GM12865 (cell line): ENCODE measurements around the gene MFGE8.

Source experiments
- DNase-seq: peaks from one replicate; pipeline ENCODE4 v3.0.0; 2010; ENCODE audit warnings: low read depth
- H3K4me3 ChIP-seq: 2 replicates; pipeline ENCODE4 v1.5.1; 2011; ENCODE audit warnings: mild to moderate bottlenecking, low read depth, low read length, control low read depth
- TF ChIP-seq, protein P1 (sequence below): IDR thresholded peaks from 2 replicates; pipeline ENCODE4 v1.5.1; 2011; ENCODE audit warnings: low read length, control low read depth, low read depth, inconsistent platforms; ENCODE audit not compliant: insufficient read depth; ENCODE audit errors: missing control alignments

The MFGE8 gene

DNA sequence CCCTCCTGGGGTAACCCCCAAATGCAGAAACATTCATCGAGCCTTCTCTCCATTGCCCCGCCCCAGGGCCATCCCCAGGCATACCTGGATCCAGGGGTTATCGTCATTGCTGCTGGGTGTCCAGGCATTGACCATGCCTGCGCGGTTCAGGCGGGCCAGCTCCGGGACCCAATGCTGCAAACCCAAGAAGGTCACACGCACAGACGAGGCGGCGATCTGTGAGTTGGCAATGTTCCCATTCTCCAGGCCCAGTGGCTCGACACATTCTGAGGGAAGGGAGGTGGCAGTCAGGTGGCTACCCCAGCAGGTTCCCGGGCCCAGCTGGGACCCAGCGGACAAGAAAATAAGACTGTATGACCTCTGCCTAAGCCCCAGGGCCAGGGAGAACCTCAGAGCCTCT lies 6.1 kb downstream of the MFGE8 start:
- no peak for DNase-seq
- TF ChIP-seq, protein P1, sequence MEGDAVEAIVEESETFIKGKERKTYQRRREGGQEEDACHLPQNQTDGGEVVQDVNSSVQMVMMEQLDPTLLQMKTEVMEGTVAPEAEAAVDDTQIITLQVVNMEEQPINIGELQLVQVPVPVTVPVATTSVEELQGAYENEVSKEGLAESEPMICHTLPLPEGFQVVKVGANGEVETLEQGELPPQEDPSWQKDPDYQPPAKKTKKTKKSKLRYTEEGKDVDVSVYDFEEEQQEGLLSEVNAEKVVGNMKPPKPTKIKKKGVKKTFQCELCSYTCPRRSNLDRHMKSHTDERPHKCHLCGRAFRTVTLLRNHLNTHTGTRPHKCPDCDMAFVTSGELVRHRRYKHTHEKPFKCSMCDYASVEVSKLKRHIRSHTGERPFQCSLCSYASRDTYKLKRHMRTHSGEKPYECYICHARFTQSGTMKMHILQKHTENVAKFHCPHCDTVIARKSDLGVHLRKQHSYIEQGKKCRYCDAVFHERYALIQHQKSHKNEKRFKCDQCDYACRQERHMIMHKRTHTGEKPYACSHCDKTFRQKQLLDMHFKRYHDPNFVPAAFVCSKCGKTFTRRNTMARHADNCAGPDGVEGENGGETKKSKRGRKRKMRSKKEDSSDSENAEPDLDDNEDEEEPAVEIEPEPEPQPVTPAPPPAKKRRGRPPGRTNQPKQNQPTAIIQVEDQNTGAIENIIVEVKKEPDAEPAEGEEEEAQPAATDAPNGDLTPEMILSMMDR = no peak
- no peak overlapping the region for H3K4me3 ChIP-seq

DNA sequence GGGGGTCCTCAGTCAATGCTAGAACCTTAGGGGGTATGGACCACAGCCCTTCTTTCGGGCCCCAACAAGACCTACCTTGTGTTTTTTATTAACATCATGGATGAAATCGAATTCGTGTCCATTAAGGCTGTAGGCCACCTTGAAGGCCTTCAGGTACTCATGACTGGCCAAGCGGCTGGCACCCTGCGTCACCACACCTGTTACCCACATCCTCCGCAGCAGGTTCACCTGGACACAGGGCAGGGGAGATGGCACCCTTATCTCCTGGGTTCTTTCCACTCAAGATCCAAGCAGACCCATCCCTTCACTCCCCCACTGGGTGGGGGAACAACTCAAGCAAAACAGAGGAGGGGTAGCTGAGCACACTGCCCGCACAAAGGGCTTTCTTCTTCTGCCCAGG lies 6.6 kb downstream of the MFGE8 start:
- no peak for DNase-seq
- no peak overlapping the region for H3K4me3 ChIP-seq
- TF ChIP-seq, protein P1 = no peak

DNA sequence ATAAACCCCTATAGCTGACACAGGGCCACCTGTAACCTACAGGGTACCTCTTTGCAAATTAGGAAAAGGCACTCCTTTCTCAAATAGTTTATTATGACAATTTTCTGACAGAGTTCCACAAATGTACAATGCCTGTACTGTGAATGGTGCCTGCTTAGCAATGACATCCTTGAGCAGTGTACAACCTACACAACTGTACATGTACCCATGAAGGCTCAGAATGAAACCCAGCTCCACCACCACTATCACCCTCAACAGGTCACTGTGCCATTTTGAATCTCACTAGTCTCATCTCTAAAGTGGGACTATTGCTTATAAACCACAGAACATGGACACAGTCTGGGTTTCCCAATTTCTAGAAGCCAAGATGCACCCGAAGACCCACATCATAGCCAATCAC lies 7.0 kb downstream of the MFGE8 start:
- H3K4me3 ChIP-seq = no peak overlapping the region
- TF ChIP-seq, protein P1 = no peak
- DNase-seq = no peak

DNA sequence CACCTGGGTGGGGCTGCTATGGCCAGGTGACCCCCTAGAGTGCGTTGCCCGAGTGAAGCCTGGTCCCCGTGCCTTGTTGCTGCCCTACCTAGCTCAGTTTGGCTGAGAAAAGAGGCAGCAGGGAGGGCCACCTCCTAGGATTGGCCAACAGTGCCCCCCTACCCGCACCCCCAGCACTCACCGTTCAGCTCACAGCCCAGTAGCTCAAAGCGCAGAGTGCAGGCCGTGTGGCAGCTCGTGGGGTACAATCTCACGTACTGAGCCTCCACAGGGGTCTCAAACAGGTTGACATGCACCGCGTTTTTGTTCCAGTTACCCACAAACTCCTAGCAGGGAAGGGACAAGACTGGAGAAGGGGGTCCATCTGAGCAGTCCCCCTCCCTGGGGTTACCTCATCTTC lies 7.6 kb downstream of the MFGE8 start:
- no peak overlapping the region for H3K4me3 ChIP-seq
- TF ChIP-seq, protein P1 = no peak
- no peak for DNase-seq

DNA sequence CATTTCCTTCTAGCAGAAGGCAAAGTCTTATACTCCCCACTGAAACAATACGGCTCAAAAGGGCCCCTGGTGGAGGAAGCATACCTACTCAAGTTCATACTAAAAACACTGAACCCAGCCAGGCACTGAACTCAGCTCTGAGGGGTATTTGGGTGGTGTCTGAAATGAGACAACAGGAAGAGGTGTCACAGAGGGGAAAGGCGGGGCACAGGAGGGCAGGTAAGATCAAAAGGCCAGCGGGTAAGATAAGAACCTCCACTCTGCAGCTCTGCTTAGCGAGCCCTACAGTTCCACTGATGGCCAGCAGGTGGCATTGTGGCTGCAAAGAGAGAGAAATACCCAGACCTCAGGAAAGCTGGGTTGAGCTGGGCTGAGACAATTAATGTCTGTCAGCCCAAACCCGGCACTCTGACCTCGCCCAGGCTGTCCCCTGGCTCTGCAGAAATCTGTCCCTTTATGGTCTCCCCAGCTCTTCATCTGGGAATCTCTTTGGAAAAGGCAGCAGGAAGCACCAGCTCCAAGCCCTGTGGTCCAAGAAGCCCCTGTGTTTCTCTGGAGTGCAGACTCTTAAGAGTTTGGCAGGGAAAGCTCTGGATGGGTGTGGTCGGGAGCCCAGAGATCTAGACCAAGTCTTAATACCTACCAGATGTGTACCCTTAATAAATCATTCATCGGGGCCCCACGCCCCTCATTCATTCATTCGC lies 8.4 kb downstream of the MFGE8 start:
- TF ChIP-seq, protein P1 = peak; percentile 98
- DNase-seq = peak; percentile 84
- H3K4me3 ChIP-seq = no peak overlapping the region

DNA sequence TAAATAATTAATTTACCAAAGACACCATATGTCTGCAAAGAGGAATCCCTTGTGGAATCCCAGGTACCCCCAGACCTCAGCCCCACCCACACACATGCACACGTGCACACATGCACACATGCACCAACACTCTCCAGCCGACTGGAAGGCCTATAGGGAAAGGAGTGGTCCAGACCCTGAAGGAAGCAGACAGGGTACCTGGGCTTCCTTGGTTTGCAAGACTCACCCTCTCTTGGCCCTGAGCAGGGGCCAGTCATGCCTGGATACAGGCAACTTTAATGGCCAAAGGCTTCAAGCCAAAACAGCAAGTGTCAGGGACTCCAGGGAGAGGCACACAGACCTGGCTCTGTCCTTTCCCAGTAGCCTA lies 8.9 kb downstream of the MFGE8 start:
- H3K4me3 ChIP-seq = no peak overlapping the region
- no peak for DNase-seq
- TF ChIP-seq, protein P1 = no peak

DNA sequence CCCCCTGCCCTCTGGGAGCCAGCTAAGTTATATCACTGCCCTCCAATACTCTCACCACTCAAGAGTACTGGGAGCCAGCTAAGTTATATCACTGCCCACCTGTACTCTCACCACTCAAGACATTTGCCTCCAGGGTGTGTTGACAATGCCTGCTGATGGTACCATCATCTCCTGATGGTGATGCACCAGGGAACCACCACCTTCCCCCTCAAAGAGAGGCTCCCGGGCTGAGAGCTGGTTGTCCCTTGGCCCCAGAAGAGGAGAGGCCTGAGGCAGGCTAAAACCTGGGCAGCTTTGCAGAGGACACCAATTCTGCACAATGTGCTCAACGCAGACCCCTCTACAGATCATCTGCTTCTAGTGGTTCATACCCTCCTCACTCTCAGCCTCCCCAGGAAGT lies 10.3 kb downstream of the MFGE8 start:
- no peak for DNase-seq
- TF ChIP-seq, protein P1 = no peak
- no peak overlapping the region for H3K4me3 ChIP-seq
